ENCODE measurements around the gene POU2F3.

GRCh38 chr11:120352405-120352804, 112.5 kb downstream of the POU2F3 start:
- TF ChIP-seq EZH2phosphoT487 (IDR thresholded peaks at IDR 0.05) (no peak), CTCF (IDR thresholded peaks at IDR 0.05) (no peak), EZH2 (IDR thresholded peaks at IDR 0.05) (no peak)
